HG03196 (cell line): ENCODE data around the gene RASD2.

Experiments used
- ATAC-seq: cut with Tn5 transposase; IDR thresholded peaks from one replicate; pipeline ENCODE4 v1.9.1; 2021; ENCODE audit not compliant: unreplicated experiment

Gene RASD2

DNA sequence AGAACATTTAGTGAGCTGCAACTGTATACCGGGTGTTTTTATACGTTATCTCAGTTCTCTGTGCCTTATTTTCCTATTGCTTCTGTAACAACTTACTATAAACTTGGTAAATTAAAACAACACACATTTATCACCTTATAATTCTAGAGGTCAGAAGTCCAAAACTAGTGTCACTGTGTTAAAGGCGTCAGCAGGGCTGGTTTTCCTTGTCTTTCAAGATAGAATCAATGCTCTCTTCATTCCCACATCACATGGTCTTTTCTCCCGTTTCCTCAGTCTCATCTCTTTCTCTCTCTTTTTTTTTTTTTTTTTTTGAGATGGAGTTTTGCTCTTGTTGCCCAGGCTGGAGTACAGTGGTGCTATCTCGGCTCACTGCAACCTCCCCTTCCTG is 40.4 kb downstream of the RASD2 start:
- no peak for ATAC-seq

GRCh38 chr22:35582218-35582860 is 41.7 kb downstream of the RASD2 start:
- no peak for ATAC-seq

DNA sequence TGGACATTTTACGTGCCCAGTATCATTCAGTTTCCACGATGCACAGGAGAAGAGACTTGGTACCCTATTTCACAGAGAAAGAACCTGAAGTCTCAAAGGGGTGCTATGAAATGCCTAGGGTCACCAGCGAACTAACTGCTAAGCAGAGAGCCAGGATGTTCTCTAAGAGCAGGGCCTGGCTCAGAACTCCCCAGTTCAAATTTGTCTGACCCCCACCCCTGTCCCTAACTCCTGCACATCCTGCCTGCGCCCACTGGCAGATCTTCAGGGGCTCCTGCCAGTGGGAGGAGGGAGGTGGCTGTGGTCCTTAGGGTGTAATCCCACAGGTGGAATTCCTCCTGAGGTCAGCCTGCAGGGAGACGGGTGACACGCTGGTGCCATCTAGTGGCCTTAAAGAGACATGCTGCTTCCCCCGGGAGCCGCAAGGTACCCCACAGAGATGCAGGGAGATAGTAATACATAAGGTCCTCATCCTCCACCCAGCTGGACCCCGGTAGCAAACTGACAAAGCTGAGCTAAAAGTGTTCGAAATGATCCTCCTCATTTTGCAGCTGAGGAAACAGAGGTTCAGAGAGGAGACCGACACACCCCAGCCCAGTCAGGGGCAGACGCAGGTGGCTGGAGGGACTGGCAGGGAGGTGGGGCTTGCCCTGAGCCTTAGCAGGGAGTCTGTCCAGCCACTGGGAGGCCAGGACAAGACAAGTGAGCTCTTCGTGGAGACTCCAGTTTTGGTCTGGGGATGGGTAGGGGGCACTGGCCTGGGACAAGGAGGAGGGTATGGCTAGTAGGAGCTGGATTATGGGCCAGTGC is 42.4 kb downstream of the RASD2 start:
- no peak for ATAC-seq

- no peak for ATAC-seq
Observed at GRCh38 chr22:35586771-35587170, 46.1 kb downstream of the RASD2 start.

GRCh38 chr22:35587447-35587870 is 46.8 kb downstream of the RASD2 start:
- ATAC-seq, result no peak

DNA sequence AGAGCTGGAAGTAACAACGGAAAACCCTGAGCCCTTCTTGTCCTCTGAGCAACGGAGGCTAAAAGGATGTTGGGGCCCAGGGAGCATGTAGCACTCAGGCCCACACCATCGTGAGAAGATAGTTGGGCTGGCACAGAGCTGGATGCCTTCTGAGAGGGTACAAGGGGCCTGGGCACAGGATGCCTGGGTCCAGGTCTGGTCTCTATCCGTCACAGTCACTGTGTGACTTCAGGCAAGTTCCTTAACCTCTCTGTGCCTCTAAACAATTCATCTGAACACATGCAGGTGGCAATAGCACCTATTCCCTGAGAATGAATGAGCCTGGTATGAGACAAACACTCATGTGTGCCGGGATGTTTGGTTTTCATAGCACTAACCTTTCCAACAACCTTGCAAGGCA is 47.3 kb downstream of the RASD2 start:
- no peak for ATAC-seq

DNA sequence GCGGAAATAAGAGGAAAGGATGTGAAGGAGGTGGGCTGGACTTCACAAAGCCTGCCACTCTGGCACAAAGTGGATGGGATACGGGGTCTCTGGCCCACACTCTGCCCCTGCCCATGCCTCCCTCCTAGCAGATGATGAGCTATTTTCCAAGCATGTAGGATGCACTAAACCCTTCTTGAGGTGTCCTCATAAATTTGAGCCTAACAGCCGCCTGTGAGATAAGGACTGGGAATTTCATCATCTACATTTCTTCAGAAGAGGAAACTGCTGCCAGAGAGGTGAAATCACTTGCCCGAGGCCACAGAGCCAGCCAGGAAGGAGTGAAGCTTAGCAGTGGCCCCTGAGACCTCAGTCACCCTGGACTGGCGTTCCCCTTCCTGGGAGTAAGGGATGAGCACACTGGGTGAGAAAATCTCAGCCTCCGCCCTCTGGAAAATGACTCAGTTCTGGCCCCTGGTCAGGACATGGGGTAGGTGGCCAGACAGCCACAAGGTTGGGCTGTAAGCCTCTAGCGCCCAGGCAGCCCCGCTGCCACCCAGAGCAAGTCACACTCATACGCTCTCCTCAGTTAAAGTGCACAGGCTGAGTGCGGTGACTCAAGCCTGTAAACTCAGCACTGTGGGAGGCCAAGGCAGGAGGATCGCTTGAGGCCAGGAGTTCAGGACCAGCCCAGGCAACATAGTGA is 48.6 kb downstream of the RASD2 start:
- no peak for ATAC-seq

GRCh38 chr22:35589756-35590093 is 49.1 kb downstream of the RASD2 start:
- ATAC-seq, result no peak

DNA sequence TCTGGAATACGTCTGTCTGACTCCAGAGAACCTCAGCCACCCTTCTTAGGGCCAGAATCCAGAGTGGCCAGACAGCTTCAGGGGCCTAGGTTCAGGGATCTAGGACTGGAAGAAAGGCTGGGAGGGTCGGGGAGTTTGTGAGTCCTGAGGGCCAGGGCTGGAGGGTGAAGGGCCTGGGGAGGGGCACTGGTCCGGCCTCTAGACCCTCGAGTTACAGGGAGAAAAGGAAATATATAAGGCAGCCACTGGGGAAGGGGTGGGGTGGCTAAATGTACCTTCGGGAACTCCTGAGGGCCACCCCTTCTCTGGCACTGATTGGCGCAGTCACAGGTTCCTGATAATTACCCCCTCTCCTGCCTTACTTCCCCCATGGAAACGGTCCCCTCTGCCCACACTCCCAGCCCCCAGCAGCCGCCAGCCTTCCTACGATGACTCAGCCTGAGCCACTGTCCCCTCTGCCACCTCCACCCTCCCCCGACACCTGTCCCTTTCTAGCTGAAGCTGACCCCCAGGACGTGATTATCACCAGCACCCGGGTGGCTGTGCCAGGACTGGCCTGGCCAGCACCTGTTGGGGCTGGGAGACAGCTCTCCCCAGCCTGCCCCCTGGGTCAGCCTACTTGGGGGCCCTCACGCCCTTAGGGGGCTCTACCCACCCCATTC is 50.1 kb downstream of the RASD2 start:
- ATAC-seq, result no peak

DNA sequence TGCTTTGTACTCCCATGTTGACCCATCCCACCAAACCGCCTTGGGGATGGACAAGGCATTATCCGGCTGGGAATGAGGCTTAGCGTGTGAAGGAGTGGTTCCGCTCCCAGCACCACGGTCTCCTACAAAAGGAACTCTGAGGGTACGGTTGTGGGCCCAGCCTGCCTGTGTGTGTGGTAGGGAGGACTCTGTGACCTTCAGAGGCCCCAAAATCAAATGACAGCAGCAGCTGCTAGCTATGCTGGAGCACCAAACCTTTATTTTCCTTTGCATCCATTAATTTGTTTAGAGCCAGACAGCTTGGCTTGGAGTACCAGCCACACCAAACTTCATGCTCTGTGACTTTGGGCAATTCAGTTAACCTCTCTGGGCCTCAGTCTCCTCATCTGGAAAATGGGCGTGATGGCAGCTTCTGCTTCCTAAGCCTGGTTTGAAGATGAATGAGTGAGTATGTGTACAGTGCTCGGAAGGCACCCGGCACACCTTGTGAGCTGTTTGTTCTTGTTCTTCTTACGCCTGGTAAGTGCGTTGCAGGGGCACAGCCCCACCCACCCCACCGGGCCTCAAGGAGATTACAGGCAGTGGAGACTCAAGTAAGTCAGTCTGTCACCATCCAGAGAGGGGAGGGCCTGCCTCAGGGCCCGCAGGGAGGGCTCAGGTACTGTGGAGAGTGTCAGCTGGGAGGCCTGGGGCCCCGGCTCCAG is 51.2 kb downstream of the RASD2 start:
- ATAC-seq, result no peak

DNA sequence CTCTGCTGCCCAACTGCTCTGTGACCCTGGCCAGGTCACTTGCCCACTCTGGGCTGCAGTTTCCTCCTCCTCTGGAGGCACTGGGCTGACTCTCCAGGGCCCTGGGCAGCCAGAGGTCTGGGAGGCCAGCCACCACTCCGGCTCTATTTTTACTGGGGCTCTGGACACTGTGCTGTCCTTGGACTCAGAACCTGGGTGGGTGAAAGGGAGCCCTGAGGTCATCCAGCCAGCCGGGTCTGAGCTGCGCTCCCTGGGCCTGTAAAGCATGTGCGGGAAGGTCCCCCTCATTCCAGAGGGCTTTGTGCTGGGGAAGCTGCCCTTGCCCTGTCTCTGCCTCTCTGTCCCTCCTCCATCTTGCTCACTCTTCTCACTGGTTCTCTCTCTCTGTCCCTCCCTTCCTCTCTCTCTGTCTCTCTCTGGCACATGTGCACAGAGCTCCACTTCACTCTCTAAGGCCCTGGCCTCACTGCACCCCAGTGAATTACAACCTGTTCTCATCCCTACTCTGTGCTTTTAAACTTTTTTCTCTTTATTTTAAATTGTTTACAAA is 51.9 kb downstream of the RASD2 start:
- ATAC-seq, result no peak

GRCh38 chr22:35593071-35593890 is 52.6 kb downstream of the RASD2 start:
- no peak for ATAC-seq

- ATAC-seq, result no peak
Observed at GRCh38 chr22:35593891-35594470, 53.4 kb downstream of the RASD2 start.

- ATAC-seq, result no peak
Observed at GRCh38 chr22:35594686-35595085, 54.1 kb downstream of the RASD2 start.

GRCh38 chr22:35596821-35597220 is 56.2 kb downstream of the RASD2 start:
- no peak for ATAC-seq

DNA sequence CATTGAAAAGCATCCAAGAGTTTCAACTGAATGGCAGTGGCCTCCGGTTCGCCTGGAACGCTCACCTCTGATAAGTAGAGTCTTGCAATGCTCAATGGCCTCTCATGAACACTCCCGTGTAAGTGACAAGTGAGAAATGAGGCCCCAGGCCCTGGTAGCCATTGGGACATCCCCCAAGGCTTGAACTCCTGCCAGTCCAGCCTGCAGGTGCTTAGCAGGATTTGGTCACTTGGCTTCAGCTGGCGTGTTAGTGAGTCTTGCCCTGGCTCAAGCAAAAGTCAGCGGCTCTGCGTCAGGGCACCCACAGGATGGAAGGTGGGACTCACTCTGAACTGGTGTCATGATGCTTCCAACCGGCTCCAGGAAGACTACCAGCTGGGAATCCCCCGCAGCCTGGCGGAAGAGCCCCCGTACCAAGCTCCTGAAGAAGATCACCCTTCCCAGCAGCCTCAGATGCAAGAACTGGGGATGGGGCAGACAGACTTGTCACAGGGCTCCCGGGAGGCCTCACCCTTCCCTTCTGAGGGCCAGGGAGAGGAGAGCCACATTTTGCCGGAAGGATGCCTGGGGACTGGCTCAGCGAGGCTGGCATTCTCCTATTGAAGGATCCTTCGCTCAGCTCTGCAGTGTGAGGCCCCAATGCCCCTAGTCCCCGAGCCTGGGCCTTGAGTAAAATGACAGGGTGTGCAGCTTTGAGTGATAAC is 57.2 kb downstream of the RASD2 start:
- ATAC-seq, result no peak

GRCh38 chr22:35598396-35598710 is 57.7 kb downstream of the RASD2 start:
- ATAC-seq, result no peak

GRCh38 chr22:35599364-35599763 is 58.7 kb downstream of the RASD2 start:
- ATAC-seq, result no peak

DNA sequence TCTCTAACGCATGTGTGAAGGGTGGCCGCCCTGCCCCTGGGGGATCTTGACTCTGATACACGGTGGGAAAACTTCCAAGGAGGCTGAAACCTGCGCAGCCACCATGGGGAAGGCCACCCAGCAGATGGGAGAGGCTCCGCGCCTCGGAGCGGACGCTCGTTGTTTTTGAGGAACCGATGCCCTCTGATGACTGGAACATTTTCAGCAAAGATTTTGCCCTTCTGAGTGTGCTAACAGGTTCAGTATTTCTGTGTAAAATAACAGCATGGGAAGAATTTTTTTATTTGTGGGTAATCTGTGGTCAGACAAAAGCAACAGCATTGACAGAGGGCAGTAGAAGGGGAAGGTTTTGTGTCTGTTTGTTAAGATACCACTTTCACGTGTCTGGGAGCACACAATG is 59.8 kb downstream of the RASD2 start:
- no peak for ATAC-seq
